Inflammatory macrophage treated with lipopolysaccharide for 4 hours (primary cell): ENCODE measurements around the gene ERBB4.
"Not testable (repeated sequence)": the region's sequence is repeated elsewhere in the genome, so short reads cannot be mapped to it uniquely, and the experiment has no call there.

Experiments
- DNase-seq: peaks from one replicate; pipeline ENCODE4 v3.0.0-alpha.2; 2020

The ERBB4 gene

GRCh38 chr2:211766689-211767088 lies 771.9 kb downstream of the ERBB4 start:
- no peak for DNase-seq

- no peak for DNase-seq
Measured at GRCh38 chr2:211762479-211762878, 776.1 kb downstream of the ERBB4 start.

- no peak for DNase-seq
Measured at GRCh38 chr2:211760103-211760502, 778.5 kb downstream of the ERBB4 start.

GRCh38 chr2:211756266-211756665 lies 782.3 kb downstream of the ERBB4 start:
- DNase-seq, result no peak

GRCh38 chr2:211755187-211755586 lies 783.4 kb downstream of the ERBB4 start:
- DNase-seq, result no peak

- no peak for DNase-seq
Measured at GRCh38 chr2:211751848-211752247, 786.8 kb downstream of the ERBB4 start.

GRCh38 chr2:211748339-211748738 lies 790.3 kb downstream of the ERBB4 start:
- no peak for DNase-seq

GRCh38 chr2:211745295-211746097 lies 793.1 kb downstream of the ERBB4 start:
- peak; percentile 62 for DNase-seq

- no peak for DNase-seq
Measured at GRCh38 chr2:211744379-211744778, 794.2 kb downstream of the ERBB4 start.

- DNase-seq, result no peak
Measured at GRCh38 chr2:211741966-211742365, 796.6 kb downstream of the ERBB4 start.

- peak; percentile 7 for DNase-seq
Measured at GRCh38 chr2:211737282-211737681, 801.3 kb downstream of the ERBB4 start.

GRCh38 chr2:211730215-211730614 lies 808.4 kb downstream of the ERBB4 start:
- no peak for DNase-seq

GRCh38 chr2:211729433-211729832 lies 809.2 kb downstream of the ERBB4 start:
- no peak for DNase-seq

- no peak for DNase-seq
Measured at GRCh38 chr2:211724933-211725332, 813.7 kb downstream of the ERBB4 start.

- no peak for DNase-seq
Measured at GRCh38 chr2:211723398-211723797, 815.2 kb downstream of the ERBB4 start.

- no peak for DNase-seq
Measured at GRCh38 chr2:211722928-211723327, 815.7 kb downstream of the ERBB4 start.

- not testable (repeated sequence) for DNase-seq
Measured at GRCh38 chr2:211721874-211722273, 816.7 kb downstream of the ERBB4 start.

GRCh38 chr2:211709389-211709788 lies 829.2 kb downstream of the ERBB4 start:
- DNase-seq, result no peak

- no peak for DNase-seq
Measured at GRCh38 chr2:211692689-211693088, 845.9 kb downstream of the ERBB4 start.

GRCh38 chr2:211690736-211691135 lies 847.9 kb downstream of the ERBB4 start:
- no peak for DNase-seq

- no peak for DNase-seq
Measured at GRCh38 chr2:211688196-211688595, 850.4 kb downstream of the ERBB4 start.

GRCh38 chr2:211674715-211675114 lies 863.9 kb downstream of the ERBB4 start:
- no peak for DNase-seq

GRCh38 chr2:211673133-211673905 lies 865.3 kb downstream of the ERBB4 start:
- no peak for DNase-seq

GRCh38 chr2:211671977-211672376 lies 866.6 kb downstream of the ERBB4 start:
- DNase-seq, result no peak
